ENCODE measurements around the gene XXYLT1. TPM values are rescaled to one million over a fixed set of nuclear protein-coding genes. Genes with fewer than 3 reads are reported as not detected.

XXYLT1 gene
- total and polyA plus RNA-seq, 2 of the 4 experiments (the other 2 are of a cell fraction) = 14.7 to 18.1 TPM

- Histone ChIP-seq H3K9me3 (ENCODE audit: control insufficient read depth, insufficient read depth, low read length) (no peaks in the 10 kb centered on the region), H3K4me1 (ENCODE audit: control insufficient read depth, insufficient read depth, low read length) (no peaks in the 10 kb centered on the region; the same call in 1 of the 2 replicates), H3K18ac (ENCODE audit: low read depth, low read length) (no peak overlapping the region), H3K36me3 (ENCODE audit: control insufficient read depth, insufficient read depth, low read length) (no peaks in the 10 kb centered on the region), H2AFZ (replicated peaks; ENCODE audit: low read length, poor library complexity) (no peak overlapping the region), H3K56ac (ENCODE audit: extremely low read depth, insufficient read depth, low read length) (no peak overlapping the region), H3K14ac (replicated peaks; ENCODE audit: low read depth, low read length) (no peak overlapping the region), H3K9me1 (ENCODE audit: insufficient read depth, low read length) (peaks cover 8% of the 10 kb centered on the region; the same call in 1 of the 2 replicates), H3K4me3 (ENCODE audit: insufficient read depth, low read depth, low read length) (no peak overlapping the region), H2BK5ac (ENCODE audit: low read depth, low read length, poor library complexity, severe bottlenecking) (no peak overlapping the region), H3K9ac (ENCODE audit: low read depth, low read length) (no peak overlapping the region), H3K4me2 (ENCODE audit: low read depth, low read length) (no peak overlapping the region), H2AK9ac (replicated peaks; ENCODE audit: low read depth, low read length, poor library complexity) (no peak overlapping the region), H4K5ac (ENCODE audit: low read depth, low read length) (no peak overlapping the region), H2BK20ac (ENCODE audit: low read depth, low read length) (no peak overlapping the region), H4K91ac (ENCODE audit: insufficient read depth, low read depth, low read length) (no peak overlapping the region), H3K27ac (ENCODE audit: insufficient read depth, low read length) (no peak overlapping the region), H4K8ac (ENCODE audit: low read depth in 2 of 2, low read length in 2 of 2) (no peak overlapping the region), H2AK5ac (ENCODE audit: low read depth, low read length) (no peak overlapping the region), H3K27me3 (ENCODE audit: control insufficient read depth, insufficient read depth, low read length) (no peaks in the 10 kb centered on the region), H3K79me1 (ENCODE audit: low read depth in 1 of 2, low read length in 2 of 2) (peaks cover 22 to 25% of the 10 kb centered on the region in 2 experiments), H2BK15ac (ENCODE audit: low read depth, low read length) (no peak overlapping the region), H4K20me1 (ENCODE audit: insufficient read depth, low read length) (no peaks in the 10 kb centered on the region), H3K4ac (ENCODE audit: low read depth, low read length) (no peak overlapping the region), H3K23ac (ENCODE audit: low read depth, low read length) (no peak overlapping the region), H2BK120ac (ENCODE audit: low read depth, low read length) (no peak overlapping the region)
- DNase-seq (no peak), ATAC-seq (ENCODE audit: low read depth) (no peak)
- in situ Hi-C loops (cut with MboI; ENCODE audit: low sequenced_read_pairs) = no loop called here
- ChIA-PET POLR2A (ENCODE audit: unreplicated experiment) (no interaction called here), CTCF (interaction anchor here (1.7 kb wide), 1 partner anchor 9 kb away, joined by 4 read pairs; no protein-coding TSS in a partner anchor)
- no TSS peak for BruUV-seq (replicated peaks)
- dilution Hi-C loops (cut with HindIII; ENCODE audit: low sequenced_read_pairs, unreplicated experiment) = no loop called here
- TF ChIP-seq POLR2A (IDR thresholded peaks at IDR 0.05; ENCODE audit: low read depth, low read length) = no peak
- TF ChIP-seq RFX5 (IDR thresholded peaks at IDR 0.05; ENCODE audit: low read depth, low read length) = no peak
- TF ChIP-seq, protein P1, sequence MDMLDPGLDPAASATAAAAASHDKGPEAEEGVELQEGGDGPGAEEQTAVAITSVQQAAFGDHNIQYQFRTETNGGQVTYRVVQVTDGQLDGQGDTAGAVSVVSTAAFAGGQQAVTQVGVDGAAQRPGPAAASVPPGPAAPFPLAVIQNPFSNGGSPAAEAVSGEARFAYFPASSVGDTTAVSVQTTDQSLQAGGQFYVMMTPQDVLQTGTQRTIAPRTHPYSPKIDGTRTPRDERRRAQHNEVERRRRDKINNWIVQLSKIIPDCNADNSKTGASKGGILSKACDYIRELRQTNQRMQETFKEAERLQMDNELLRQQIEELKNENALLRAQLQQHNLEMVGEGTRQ (IDR thresholded peaks at IDR 0.05; ENCODE audit: low read depth, low read length) = no peak
- TF ChIP-seq MAFK (IDR thresholded peaks at IDR 0.05; ENCODE audit: low read depth, low read length) = no peak
- TF ChIP-seq RCOR1 (IDR thresholded peaks at IDR 0.05; ENCODE audit: insufficient replicate concordance, low read length) = no peak
- TF ChIP-seq FOS (IDR thresholded peaks at IDR 0.05; ENCODE audit: low read depth, low read length) = no peak
- TF ChIP-seq ELK1 (IDR thresholded peaks at IDR 0.05; ENCODE audit: borderline replicate concordance, low read depth, low read length) = no peak
- TF ChIP-seq CEBPB (IDR thresholded peaks at IDR 0.05; ENCODE audit: low read depth, low read length) = no peak
- TF ChIP-seq BHLHE40 (IDR thresholded peaks at IDR 0.05; ENCODE audit: low read depth, low read length) = no peak
- TF ChIP-seq CTCF (conservative IDR thresholded peaks at IDR 0.05; ENCODE audit: low read depth, low read length) = no peak
- no peak for TF ChIP-seq SMC3 (IDR thresholded peaks at IDR 0.05; ENCODE audit: low read depth, low read length)
- no peak for TF ChIP-seq MXI1 (IDR thresholded peaks at IDR 0.05; ENCODE audit: borderline replicate concordance, low read depth, low read length)
- no peak for TF ChIP-seq CHD1 (IDR thresholded peaks at IDR 0.05; ENCODE audit: low read depth, low read length)
- WGBS, 2 experiments (ENCODE audit: extremely low coverage in 2 of 2, insufficient read length in 1 of 2) = 68% methylated on average over 5 of the region's 15 CpGs; no CpG with 5 or more reads in 1 of the 2 experiments
- intact Hi-C loops (cut with micrococcal nuclease) = no loop called here
Observed at GRCh38 chr3:195240171-195240701, 30.7 kb downstream of the XXYLT1 start.

Data from IMR-90 (cell line).